A673 (cell line): Measurements from ENCODE around the gene BUB1B.

ENCODE experiments used
- CTCF ChIP-seq: fragments of 300-800, 200-600 bp; sonication (generic); conservative IDR thresholded peaks from 2 replicates; pipeline ENCODE4 v1.5.1; 2017; ENCODE audit warnings: low read depth, mild to moderate bottlenecking, antibody characterized with exemption, low read length, moderate library complexity, mixed read lengths
- EZH2 ChIP-seq: fragments of 200-600 bp; sonication (generic); IDR thresholded peaks from 2 replicates; pipeline ENCODE4 v1.6.1; 2017; ENCODE audit warnings: borderline replicate concordance, low read depth, mild to moderate bottlenecking, mixed read lengths, antibody characterized with exemption, low read length; ENCODE audit not compliant: poor library complexity, severe bottlenecking

DNA sequence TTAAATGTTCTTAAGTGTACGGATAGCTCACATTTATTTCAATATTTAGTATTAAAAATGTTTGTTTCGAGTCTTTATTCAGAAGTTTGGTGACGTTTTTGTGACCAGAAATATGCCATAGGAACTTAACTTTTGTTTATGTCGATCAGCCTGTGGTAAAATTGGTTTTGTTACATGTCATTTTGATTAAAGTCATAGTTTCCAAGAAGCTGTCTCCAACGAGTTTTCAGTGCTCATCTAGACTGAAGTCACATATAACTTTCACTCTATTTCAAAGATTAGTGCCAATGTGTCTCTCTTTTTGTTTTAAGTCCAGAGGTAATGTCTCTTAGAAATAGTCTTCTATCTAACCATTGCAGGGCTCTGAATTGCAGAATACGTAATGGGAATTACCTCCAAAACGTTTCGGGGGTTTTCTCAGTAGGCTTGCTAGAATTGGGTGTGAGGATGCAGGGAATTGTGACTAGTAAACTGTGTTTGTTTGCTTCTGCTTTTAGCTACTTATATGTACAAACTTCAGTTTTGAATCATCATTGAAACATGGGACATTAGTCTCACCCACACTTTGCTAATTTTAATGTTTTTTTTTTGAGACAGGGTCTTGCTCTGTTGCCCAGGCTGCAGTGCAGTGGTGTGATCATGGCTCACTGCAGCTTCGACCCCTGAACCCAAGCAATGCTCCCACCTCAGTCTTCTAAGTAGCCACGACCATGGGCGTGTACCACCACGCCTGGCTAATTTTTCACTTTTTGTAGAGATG lies 3.0 kb downstream of the BUB1B start:
- TF ChIP-seq CTCF (no peak), EZH2 (no peak)
